Loucy (cell line): ENCODE measurements around the gene TCERG1.

Source experiments
- EZH2phosphoT487 ChIP-seq: fragments of 200-600 bp; IDR thresholded peaks from 2 replicates; pipeline ENCODE4 v1.6.1; 2018; ENCODE audit warnings: antibody characterized with exemption, mild to moderate bottlenecking, moderate library complexity, borderline replicate concordance
- TF ChIP-seq, protein P1 (sequence below): fragments of 200-600 bp; sonication (generic); conservative IDR thresholded peaks from 2 replicates; pipeline ENCODE4 v1.5.1; 2014; ENCODE audit warnings: mild to moderate bottlenecking, antibody characterized with exemption, low read length

DNA sequence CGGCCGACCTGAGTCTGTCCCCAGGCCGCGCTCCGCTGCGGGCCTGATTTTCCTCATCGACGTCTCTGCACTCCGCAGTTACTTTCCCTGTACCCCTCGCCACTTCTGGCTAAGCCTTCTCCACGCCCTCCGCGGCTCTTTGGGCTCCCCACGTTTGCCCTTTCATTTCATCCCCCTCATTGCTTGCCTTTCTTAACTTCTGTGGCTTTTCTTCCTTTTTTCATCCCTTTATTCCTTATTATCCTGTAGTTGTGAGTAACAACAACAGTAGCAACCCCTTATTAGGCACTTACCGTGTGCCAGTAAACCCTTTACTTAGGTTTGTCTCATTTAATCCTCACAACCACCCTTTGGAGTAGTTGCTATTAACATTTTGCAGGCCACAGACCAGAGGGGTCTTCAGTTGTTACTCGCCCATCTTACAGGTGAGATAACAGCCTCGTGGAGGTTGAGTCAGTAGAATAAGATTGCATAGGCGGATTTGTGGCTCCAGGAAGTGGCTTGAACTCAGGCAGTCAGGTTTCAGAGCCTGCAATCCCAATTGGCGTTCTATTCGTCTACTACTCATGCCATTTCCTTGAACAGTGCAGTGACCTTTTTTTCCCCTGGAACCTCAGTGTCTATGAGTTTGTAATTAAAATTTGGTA is 724 bp downstream of the TCERG1 start:
- TF ChIP-seq, protein P1, sequence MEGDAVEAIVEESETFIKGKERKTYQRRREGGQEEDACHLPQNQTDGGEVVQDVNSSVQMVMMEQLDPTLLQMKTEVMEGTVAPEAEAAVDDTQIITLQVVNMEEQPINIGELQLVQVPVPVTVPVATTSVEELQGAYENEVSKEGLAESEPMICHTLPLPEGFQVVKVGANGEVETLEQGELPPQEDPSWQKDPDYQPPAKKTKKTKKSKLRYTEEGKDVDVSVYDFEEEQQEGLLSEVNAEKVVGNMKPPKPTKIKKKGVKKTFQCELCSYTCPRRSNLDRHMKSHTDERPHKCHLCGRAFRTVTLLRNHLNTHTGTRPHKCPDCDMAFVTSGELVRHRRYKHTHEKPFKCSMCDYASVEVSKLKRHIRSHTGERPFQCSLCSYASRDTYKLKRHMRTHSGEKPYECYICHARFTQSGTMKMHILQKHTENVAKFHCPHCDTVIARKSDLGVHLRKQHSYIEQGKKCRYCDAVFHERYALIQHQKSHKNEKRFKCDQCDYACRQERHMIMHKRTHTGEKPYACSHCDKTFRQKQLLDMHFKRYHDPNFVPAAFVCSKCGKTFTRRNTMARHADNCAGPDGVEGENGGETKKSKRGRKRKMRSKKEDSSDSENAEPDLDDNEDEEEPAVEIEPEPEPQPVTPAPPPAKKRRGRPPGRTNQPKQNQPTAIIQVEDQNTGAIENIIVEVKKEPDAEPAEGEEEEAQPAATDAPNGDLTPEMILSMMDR = no peak
- no peak for TF ChIP-seq EZH2phosphoT487
